ENCODE measurements around the gene CCDC88A. TPM values are rescaled to one million over a fixed set of nuclear protein-coding genes. Genes with fewer than 3 reads are reported as not detected.
A peak's percentile ranks its signal among the peaks of the same experiment; 100 is the strongest.

The CCDC88A gene
- total RNA-seq, 1 donor, result 54.3 TPM

DNA sequence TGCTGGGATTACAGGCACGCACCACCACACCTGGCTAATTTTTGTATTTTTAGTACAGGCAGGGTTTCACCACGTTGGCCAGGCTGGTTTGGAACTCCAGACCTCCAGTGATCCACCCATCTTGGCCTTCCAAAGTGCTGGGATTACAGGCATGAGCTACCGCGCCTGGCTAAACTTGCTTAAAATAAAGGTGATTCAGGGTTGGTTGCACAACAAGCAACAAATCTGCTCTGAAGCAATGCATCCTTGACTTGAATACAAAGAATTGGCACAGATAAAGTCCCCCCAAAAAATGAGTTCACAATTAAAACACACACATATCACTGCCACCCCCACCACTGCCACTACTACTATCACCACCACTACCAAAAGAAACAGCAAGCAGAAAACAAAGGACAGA, 34.9 kb downstream of the CCDC88A start:
- Histone ChIP-seq H3K4me1 (ENCODE audit: insufficient read depth, low read length) (no peaks in the 10 kb centered on the region), H3K4me2 (ENCODE audit: insufficient read depth, low read length) (no peak overlapping the region), H3K79me2 (ENCODE audit: insufficient read depth, low read length) (peaks cover 14% of the 10 kb centered on the region), H3K27me3 (ENCODE audit: insufficient read depth, low read length) (no peaks in the 10 kb centered on the region), H2AFZ (ENCODE audit: low read length) (no peak overlapping the region), H3K27ac (ENCODE audit: low read depth, low read length) (no peak overlapping the region), H3K4me3 (ENCODE audit: insufficient read depth, low read length) (no peak overlapping the region), H3K9me3 (ENCODE audit: low read depth, low read length) (no peaks in the 10 kb centered on the region), H3K36me3 (ENCODE audit: insufficient read depth, low read length) (no peaks in the 10 kb centered on the region), H4K20me1 (ENCODE audit: insufficient read depth, low read length) (no peaks in the 10 kb centered on the region)
- TF ChIP-seq, protein P1, sequence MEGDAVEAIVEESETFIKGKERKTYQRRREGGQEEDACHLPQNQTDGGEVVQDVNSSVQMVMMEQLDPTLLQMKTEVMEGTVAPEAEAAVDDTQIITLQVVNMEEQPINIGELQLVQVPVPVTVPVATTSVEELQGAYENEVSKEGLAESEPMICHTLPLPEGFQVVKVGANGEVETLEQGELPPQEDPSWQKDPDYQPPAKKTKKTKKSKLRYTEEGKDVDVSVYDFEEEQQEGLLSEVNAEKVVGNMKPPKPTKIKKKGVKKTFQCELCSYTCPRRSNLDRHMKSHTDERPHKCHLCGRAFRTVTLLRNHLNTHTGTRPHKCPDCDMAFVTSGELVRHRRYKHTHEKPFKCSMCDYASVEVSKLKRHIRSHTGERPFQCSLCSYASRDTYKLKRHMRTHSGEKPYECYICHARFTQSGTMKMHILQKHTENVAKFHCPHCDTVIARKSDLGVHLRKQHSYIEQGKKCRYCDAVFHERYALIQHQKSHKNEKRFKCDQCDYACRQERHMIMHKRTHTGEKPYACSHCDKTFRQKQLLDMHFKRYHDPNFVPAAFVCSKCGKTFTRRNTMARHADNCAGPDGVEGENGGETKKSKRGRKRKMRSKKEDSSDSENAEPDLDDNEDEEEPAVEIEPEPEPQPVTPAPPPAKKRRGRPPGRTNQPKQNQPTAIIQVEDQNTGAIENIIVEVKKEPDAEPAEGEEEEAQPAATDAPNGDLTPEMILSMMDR (IDR thresholded peaks at IDR 0.05; ENCODE audit: extremely low read depth, low read depth, low read length), result no peak
- no peak for DNase-seq (ENCODE audit: insufficient read length, low spot score, missing footprints)

DNA sequence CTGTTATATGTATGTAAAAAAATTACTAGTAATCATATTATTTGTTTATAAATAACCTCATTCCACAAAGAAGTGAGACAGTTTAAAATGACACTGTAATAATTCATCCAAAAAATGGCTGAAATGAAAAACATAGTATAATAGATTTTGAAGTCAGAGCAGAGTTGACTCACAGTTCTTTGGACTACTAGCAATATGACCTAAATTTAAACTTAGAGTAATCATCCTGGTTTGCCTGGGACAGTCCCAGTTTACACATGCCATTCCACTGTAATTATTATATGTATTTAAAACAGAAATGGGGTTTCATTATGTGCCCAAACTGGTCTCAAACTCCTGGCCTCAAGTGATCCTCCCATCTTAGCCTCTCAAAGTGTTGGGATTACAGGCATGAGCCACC, 48.3 kb downstream of the CCDC88A start:
- Histone ChIP-seq H3K4me3 (ENCODE audit: insufficient read depth, low read length) (no peak overlapping the region), H3K4me1 (ENCODE audit: insufficient read depth, low read length) (peaks cover 6% of the 10 kb centered on the region), H3K9me3 (ENCODE audit: low read depth, low read length) (no peaks in the 10 kb centered on the region), H3K27ac (ENCODE audit: low read depth, low read length) (no peak overlapping the region), H3K79me2 (ENCODE audit: insufficient read depth, low read length) (no peaks in the 10 kb centered on the region), H2AFZ (ENCODE audit: low read length) (no peak overlapping the region), H3K27me3 (ENCODE audit: insufficient read depth, low read length) (no peaks in the 10 kb centered on the region), H3K4me2 (ENCODE audit: insufficient read depth, low read length) (no peak overlapping the region), H3K36me3 (ENCODE audit: insufficient read depth, low read length) (no peaks in the 10 kb centered on the region), H4K20me1 (ENCODE audit: insufficient read depth, low read length) (no peaks in the 10 kb centered on the region)
- TF ChIP-seq, protein P1 (IDR thresholded peaks at IDR 0.05; ENCODE audit: extremely low read depth, low read depth, low read length), result no peak
- DNase-seq (ENCODE audit: insufficient read length, low spot score, missing footprints), result peak; percentile 47

DNA sequence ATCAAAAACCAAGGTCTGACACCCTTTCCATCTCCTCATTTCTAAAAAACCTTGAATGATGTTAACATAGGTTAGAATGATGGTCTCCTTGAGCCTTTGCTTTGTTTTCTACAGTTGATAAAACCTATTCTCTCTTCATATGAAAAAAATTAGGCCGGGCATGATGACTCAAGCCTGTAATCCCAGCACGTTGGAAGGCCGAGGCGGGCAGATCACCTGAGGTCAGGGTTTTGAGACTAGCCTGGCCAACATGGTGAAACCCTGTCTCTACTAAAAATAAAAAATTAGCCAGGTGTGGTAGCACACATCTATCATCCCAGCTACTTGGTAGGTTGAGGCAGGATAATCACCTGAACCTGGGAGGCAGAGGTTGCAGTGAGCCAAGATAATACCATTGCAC, 49.4 kb downstream of the CCDC88A start:
- H3K4me1 ChIP-seq (ENCODE audit: insufficient read depth, low read length), result peaks cover 9% of the 10 kb centered on the region
- H4K20me1 ChIP-seq (ENCODE audit: insufficient read depth, low read length), result no peaks in the 10 kb centered on the region
- H3K4me3 ChIP-seq (ENCODE audit: insufficient read depth, low read length), result no peak overlapping the region
- H3K79me2 ChIP-seq (ENCODE audit: insufficient read depth, low read length), result no peaks in the 10 kb centered on the region
- H3K4me2 ChIP-seq (ENCODE audit: insufficient read depth, low read length), result no peak overlapping the region
- TF ChIP-seq, protein P1 (IDR thresholded peaks at IDR 0.05; ENCODE audit: extremely low read depth, low read depth, low read length), result no peak
- no peak overlapping the region for H3K27ac ChIP-seq (ENCODE audit: low read depth, low read length)
- H3K9me3 ChIP-seq (ENCODE audit: low read depth, low read length), result no peaks in the 10 kb centered on the region
- no peak for DNase-seq (ENCODE audit: insufficient read length, low spot score, missing footprints)
- no peaks in the 10 kb centered on the region for H3K36me3 ChIP-seq (ENCODE audit: insufficient read depth, low read length)
- H3K27me3 ChIP-seq (ENCODE audit: insufficient read depth, low read length), result no peaks in the 10 kb centered on the region
- H2AFZ ChIP-seq (ENCODE audit: low read length), result no peak overlapping the region

DNA sequence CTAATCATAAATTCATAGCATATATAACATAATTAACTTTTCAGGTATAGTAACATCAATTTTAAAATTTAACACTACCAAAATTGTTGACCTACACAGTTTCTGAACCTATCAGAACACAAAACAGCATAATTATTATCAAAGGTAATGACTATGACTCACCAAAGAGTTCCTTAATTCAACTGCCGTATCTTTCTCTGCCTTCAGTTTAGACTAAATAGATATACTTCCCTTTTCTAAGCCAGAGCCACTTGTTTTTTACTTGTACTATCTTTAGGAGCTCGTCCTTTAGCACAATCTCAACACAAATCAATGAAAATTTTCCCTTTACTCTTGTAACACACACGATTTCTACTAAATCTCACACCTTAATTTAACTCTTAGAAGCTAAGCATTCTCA, 54.4 kb downstream of the CCDC88A start:
- Histone ChIP-seq H3K4me3 (ENCODE audit: insufficient read depth, low read length) (no peak overlapping the region), H2AFZ (ENCODE audit: low read length) (no peak overlapping the region), H3K9me3 (ENCODE audit: low read depth, low read length) (no peaks in the 10 kb centered on the region), H3K4me2 (ENCODE audit: insufficient read depth, low read length) (no peak overlapping the region), H3K36me3 (ENCODE audit: insufficient read depth, low read length) (peaks cover 5% of the 10 kb centered on the region), H3K79me2 (ENCODE audit: insufficient read depth, low read length) (peaks cover 3% of the 10 kb centered on the region), H3K4me1 (ENCODE audit: insufficient read depth, low read length) (peaks cover 21% of the 10 kb centered on the region), H3K27me3 (ENCODE audit: insufficient read depth, low read length) (no peaks in the 10 kb centered on the region), H4K20me1 (ENCODE audit: insufficient read depth, low read length) (no peaks in the 10 kb centered on the region), H3K27ac (ENCODE audit: low read depth, low read length) (no peak overlapping the region)
- DNase-seq (ENCODE audit: insufficient read length, low spot score, missing footprints), result no peak
- TF ChIP-seq, protein P1 (IDR thresholded peaks at IDR 0.05; ENCODE audit: extremely low read depth, low read depth, low read length), result no peak
